NCI-H2029 (cell line): ENCODE measurements around the gene TPST1.
"Not testable (repeated sequence)": the region's sequence is repeated elsewhere in the genome, so short reads cannot be mapped to it uniquely, and the experiment has no call there.

Experiments
- DNase-seq: peaks from one replicate; lab custom pipeline; 2025; lab: John Stamatoyannopoulos, UW

The TPST1 gene

DNA sequence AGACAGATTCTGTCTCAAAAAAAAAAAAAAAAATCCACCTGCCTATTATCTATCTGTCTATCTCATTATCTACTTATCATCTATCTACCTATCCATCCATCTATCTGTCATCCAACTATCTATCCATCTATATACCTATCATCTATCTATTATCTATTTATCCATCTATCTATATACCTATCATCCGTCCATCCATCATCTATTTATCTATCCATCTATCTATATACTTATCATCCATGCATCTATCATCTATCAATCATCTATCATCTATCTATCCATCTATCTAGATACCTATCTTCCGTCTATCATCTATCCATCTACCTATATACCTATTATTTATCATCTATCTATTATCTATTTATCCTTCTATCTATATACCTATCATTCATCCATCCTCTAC, 16.5 kb upstream of the TPST1 start:
- DNase-seq = no peak

DNA sequence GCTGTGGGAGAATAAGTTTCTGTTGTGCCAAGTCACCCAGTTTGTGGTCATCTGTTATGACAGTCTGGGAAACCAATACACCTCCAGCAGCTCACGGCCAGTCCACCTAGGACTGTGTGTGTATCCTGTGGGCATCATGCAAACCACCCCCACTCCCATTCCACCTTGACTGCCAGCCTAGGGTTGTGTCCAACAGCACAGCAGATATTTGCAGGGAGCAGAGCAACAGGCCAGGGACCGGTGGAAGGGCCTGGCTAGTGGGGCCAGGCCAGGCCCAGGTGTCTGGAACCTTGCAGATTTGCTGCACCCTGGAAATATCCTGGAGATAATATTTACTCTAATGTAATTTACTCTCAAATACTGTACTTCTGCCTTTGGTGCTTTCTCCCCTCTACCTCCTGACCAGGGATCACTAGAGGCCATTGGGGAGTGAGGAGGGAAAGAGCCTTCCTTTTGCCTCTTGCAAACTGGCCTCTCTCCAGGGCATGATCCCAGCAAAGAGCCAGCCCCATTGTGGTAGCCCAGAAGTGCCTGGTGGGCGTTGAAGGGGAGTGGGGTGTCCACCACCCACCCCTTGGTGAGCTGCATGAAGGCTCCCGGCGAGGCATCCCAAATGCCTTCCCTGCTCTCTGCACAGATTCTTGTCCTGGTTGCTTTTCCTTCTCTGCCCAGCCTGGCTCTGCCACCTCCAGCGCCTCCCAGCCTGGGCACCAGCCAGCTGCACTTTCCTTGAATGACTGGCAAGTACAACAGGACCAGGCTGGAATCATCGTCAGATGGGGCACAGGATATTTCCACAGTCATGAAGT, 15.2 kb upstream of the TPST1 start:
- DNase-seq = no peak

DNA sequence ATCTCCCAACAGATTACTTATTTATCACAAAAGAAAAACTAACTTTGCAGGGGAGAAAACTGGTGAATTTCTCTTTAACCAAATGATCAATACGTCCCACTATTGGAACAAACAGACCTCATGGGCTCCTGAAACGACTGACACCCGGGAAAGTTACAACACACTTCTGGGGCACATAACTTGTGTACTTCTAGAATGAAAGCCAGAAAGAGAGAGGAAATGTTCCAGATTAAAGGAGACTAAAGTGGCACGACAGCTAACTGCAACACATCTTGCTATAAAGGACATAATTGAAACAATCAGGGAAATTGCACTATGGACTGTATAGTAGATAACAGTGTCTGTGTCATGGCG, 14.7 kb upstream of the TPST1 start:
- no peak for DNase-seq

DNA sequence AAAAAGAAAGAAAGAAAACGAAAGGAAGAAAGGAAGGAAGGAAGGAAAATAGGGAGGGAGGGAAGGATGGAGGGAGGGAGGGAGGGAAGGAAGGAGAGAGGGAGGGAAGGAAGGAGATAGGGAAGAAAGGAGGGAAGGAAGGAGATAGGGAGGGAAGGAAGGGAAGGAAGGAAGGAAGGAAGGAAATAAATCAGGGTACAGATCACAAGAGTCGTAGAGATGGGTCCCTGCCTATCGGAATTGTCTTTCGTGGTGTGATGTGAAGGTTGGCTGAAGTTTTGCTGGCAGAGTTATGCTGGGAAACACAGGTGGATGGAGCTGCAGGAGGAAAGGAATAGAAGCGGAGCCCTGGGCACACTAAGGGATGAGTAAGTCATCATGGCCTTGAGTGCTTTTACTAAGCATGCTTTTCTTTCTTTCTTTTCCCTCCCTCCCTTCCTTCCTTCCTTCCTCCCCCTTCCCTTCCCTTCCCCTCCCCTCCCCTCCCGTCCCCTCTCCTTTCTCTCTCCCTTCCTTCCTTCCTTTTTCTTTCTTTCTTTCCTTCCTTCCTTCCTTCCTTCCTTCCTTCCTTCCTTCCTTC, 11.9 kb upstream of the TPST1 start:
- DNase-seq = no peak

- no peak for DNase-seq
These were observed 6.7 kb upstream of the TPST1 start for GRCh38 chr7:66198469-66198868.

GRCh38 chr7:66198956-66199355, 6.2 kb upstream of the TPST1 start:
- no peak for DNase-seq

- no peak for DNase-seq
These were observed 2.7 kb upstream of the TPST1 start for GRCh38 chr7:66202441-66202840.

GRCh38 chr7:66205741-66206090, 582 bp downstream of the TPST1 start:
- DNase-seq = no peak

- no peak for DNase-seq
These were observed 1.2 kb downstream of the TPST1 start for GRCh38 chr7:66206119-66206933.

DNA sequence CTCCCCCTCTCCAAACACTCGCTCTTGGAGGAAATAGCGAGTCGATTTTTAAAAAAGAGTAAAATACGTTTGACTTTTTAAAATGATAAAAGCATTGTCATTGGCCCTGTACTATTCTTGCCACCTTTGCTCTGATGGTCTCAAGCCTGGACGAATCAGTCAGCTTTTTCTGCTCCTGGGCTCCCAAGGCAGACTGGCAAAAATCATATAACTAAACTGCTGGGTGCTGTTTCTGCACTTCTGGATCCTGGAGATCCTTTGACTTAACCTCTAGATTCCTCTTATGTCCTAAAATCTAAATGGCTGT, 1.8 kb downstream of the TPST1 start:
- no peak for DNase-seq

DNA sequence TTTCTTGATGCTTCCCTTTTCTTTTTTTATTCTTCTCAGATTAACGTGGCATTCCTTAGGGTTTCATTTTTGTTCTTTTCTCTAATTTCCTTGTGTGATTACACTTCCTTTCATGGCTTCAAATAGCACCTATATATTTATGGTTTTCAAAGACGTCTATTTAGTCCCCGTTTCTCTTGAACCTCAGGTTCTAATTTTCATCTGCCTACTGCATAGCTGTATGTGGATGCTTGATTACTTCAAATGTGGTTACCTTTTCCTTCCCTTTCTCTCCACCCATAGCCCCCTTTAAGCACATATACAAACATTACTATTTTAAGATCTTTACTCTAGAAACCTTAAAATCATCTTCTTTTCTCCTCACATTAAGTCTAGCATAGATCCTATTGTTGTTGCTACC, 2.4 kb downstream of the TPST1 start:
- no peak for DNase-seq

GRCh38 chr7:66211429-66211828, 6.3 kb downstream of the TPST1 start:
- DNase-seq = no peak

GRCh38 chr7:66213637-66214036, 8.5 kb downstream of the TPST1 start:
- DNase-seq = no peak

- DNase-seq = no peak
These were observed 11.6 kb downstream of the TPST1 start for GRCh38 chr7:66216687-66217086.

- DNase-seq = no peak
These were observed 14.7 kb downstream of the TPST1 start for GRCh38 chr7:66219805-66220204.

GRCh38 chr7:66221442-66221841, 16.3 kb downstream of the TPST1 start:
- no peak for DNase-seq

GRCh38 chr7:66227808-66228207, 22.7 kb downstream of the TPST1 start:
- no peak for DNase-seq

- not testable (repeated sequence) for DNase-seq
These were observed 26.4 kb downstream of the TPST1 start for GRCh38 chr7:66231326-66232216.

DNA sequence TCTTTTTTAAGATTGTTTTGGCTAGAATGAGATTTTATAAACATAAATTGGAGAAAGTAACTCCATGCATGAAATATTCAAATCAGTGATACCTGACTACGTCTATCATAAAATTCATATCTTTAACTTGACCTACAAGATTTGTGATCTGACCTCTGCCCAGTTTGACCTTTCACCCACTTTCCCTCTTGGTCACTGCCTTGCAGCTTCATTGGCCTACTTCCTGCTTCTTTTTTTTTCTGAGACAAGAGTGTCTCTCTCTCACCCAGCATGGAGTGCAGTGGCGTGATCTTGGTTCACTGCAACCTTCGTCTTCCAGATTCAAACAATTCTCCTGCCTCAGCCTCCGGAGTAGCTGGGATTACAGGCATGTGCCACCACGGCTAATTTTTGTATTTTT, 28.5 kb downstream of the TPST1 start:
- no peak for DNase-seq

DNA sequence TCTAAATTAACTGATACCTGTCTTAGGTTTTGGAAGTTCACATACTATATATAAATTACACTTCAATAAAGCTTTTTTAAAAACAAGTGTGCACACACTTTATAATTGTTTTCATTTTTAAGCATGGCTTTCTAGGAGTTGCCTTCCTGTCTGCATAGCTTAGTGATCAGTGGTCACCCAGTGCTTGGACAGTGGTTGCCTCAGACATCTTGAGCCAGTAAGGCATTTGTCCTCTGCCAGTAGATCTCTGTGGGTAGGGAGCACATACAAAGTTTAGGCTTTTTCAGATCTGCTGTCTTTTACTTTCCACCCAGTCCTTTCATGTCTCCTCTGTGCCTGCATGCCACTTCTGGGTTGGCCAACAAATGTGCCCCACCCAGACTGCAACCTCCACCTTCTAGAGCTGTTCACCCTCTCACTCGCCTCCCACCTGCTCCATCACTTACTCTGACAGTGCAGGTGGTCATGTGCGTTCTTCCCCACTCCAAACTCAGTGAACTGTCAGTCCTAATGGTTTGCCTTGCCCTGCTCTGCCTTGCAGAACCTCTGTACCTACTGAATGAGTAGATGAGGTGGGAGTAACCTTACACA, 31.7 kb downstream of the TPST1 start:
- no peak for DNase-seq

DNA sequence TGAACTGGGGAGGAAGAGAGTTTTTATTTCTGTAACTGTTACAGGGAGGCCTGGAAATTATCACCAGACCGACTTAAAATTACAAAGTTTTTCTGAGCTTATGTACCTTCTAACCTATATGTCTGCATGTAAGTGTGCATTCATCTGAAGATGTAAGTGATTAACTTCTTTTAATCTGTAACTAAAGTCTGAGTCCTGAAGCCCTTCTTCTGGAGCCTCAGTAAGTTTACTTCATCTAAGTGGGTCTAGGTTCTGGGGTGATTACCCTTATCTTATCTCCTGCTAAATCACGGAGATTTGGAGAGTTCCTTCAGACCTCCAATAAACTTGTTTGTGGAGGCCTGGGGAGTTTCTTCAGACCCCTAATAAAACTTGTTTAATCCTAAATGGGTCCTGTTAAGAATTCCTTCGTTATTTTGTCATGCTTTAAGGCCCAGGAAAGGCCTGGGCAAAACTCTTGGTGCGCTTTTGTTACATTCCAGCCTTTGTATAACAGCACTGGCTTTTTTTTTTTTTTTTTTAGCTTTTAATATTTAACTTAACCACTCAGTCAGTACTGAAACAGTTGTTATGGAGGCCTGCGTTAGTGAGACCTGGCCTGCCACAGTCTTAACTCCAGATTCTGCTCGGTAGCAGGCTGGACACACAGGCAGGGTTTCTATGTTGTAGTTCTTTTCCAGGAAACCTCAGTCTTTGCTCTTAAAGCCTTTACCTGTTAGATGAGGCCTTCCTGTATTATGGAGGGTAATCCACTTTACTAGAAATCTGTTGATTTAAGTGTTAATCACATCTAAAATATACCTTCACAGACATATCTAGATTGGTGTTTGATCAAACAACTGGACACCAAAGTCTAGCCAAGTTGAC, 33.0 kb downstream of the TPST1 start:
- no peak for DNase-seq
